Mesothelial cell of epicardium (in vitro differentiated cells): ENCODE data around the gene CTNND2. TPM values are rescaled to one million over a fixed set of nuclear protein-coding genes. Genes with fewer than 3 reads are reported as not detected.

Source experiments
- DNase-seq, 2 experiments: peaks; one replicate each; pipeline ENCODE4 v3.0.0; 2021; ENCODE audit warnings: low spot score in 2 of 2; ENCODE audit not compliant: unreplicated experiment in 2 of 2
- H3K27ac Mint-ChIP-seq: 2 replicates; pipeline ENCODE4 v1.8.0; 2021; ENCODE audit warnings: mixed read lengths
- H3K27me3 Mint-ChIP-seq: 2 replicates; pipeline ENCODE4 v1.8.0; 2021; ENCODE audit warnings: low read depth, mixed read lengths
- H3K36me3 Mint-ChIP-seq: 2 replicates; pipeline ENCODE4 v1.8.0; 2021; ENCODE audit warnings: mixed read lengths
- H3K4me1 Mint-ChIP-seq: 2 replicates; pipeline ENCODE4 v1.8.0; 2021; ENCODE audit warnings: mixed read lengths
- H3K4me3 Mint-ChIP-seq: 2 replicates; pipeline ENCODE4 v1.8.0; 2021; ENCODE audit warnings: mild to moderate bottlenecking, moderate library complexity, mixed read lengths
- H3K9me3 Mint-ChIP-seq: 2 replicates; pipeline ENCODE4 v1.8.0; 2021; ENCODE audit warnings: mixed read lengths
- total RNA-seq: library from RNA; stranded (reverse); gene quantifications from 3 replicates; pipeline ENCODE4 v1.2.1, GENCODE V29; 2021
- TF ChIP-seq, protein P1 (sequence below): fragments of 200-600 bp; sonication (generic); IDR thresholded peaks from one replicate; pipeline ENCODE4 v1.5.0; 2021; ENCODE audit warnings: antibody characterized with exemption; ENCODE audit not compliant: unreplicated experiment

The CTNND2 gene
- total RNA-seq, 1 donor from 2014 or later: 7.9 TPM

DNA sequence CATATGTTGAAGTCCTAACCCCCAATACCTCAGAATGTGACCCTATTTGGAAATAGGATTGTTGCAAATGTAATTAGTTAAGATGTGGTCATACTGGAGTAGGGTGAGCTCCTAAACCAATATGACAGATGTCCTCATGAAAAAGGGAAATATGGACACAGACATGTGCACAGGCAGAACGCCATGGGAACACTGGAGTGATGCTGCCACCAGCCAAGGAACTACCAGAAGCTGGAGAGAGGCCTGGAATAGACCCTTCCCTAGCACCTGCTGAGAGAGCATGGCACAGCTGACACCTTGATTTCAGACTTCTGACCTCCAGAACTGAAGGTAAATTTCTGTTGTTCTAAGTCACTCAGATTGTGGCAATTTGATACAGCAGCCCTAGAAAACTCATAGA is 110.8 kb downstream of the CTNND2 start:
- DNase-seq: no peak
- TF ChIP-seq, protein P1, sequence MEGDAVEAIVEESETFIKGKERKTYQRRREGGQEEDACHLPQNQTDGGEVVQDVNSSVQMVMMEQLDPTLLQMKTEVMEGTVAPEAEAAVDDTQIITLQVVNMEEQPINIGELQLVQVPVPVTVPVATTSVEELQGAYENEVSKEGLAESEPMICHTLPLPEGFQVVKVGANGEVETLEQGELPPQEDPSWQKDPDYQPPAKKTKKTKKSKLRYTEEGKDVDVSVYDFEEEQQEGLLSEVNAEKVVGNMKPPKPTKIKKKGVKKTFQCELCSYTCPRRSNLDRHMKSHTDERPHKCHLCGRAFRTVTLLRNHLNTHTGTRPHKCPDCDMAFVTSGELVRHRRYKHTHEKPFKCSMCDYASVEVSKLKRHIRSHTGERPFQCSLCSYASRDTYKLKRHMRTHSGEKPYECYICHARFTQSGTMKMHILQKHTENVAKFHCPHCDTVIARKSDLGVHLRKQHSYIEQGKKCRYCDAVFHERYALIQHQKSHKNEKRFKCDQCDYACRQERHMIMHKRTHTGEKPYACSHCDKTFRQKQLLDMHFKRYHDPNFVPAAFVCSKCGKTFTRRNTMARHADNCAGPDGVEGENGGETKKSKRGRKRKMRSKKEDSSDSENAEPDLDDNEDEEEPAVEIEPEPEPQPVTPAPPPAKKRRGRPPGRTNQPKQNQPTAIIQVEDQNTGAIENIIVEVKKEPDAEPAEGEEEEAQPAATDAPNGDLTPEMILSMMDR: no peak
- Mint-ChIP-seq H3K36me3 (no peaks in the 10 kb centered on the region), H3K4me3 (no peak overlapping the region), H3K4me1 (peaks cover 7% of the 10 kb centered on the region), H3K27ac (no peak overlapping the region), H3K27me3 (no peaks in the 10 kb centered on the region), H3K9me3 (peaks cover 6% of the 10 kb centered on the region)

DNA sequence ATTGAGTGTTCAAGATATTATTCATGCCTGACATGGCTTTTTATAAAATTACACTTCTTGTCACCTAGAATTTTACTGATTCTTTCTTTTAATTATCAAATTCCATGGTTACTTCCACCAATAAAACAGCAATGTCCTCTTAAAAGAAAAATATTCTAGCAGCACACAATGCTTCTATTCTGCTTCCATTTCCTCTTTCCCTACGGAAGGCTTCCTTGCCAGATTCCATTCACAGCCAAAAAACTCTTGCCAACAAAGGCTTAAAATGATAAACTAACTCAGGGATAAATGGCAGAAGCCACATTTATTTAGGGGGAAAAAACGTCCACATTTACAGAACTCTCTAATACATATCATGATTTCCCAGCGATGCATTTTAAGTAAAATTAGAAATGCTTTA is 111.6 kb downstream of the CTNND2 start:
- Mint-ChIP-seq H3K4me3 (no peak overlapping the region), H3K36me3 (no peaks in the 10 kb centered on the region), H3K27me3 (no peaks in the 10 kb centered on the region), H3K4me1 (peaks cover 7% of the 10 kb centered on the region), H3K9me3 (peaks cover 6% of the 10 kb centered on the region), H3K27ac (no peak overlapping the region)
- no peak for DNase-seq
- TF ChIP-seq, protein P1: no peak

DNA sequence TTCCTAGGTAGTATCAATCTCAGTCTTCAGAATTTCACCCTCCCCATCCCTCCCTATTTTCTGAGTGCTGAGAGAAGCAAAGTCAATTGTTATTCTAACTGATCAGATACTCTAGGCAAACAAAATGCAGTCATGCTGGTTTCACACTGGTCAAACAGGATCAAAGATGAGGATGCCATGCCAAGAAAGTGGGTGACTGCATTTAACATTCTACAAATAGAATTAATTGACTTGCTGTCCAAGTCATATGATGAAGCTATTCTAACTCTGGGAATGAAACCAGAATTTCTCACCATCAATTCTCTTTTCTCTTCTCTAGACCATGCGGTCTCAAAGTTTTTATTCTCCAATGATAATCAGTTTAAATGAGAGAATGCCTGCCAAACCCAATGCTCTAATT is 112.5 kb downstream of the CTNND2 start:
- Mint-ChIP-seq H3K9me3 (peaks cover 6% of the 10 kb centered on the region), H3K27me3 (no peaks in the 10 kb centered on the region), H3K27ac (no peak overlapping the region), H3K36me3 (no peaks in the 10 kb centered on the region), H3K4me3 (no peak overlapping the region), H3K4me1 (peaks cover 3% of the 10 kb centered on the region)
- TF ChIP-seq, protein P1: no peak
- no peak for DNase-seq

DNA sequence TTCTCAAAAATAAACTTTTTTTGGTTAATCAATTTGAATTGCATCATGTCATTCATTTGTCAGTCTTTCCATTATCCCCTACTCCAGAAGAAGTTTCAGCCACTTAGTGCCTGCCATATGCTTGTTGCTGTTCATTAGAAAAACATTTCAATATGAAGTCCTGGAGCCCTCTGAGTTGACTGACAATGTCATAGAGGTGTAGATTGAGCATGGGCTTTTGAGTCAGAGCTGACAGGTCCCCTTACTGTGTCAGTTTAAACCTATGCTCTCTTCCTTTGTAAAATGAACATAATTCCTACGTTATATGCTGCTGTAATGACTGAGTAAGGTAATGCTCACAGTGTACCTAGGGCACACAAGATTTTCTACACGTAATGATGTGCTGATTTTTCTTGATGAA is 114.0 kb downstream of the CTNND2 start:
- peaks cover 2% of the 10 kb centered on the region for H3K4me1 Mint-ChIP-seq
- peaks cover 6% of the 10 kb centered on the region for H3K9me3 Mint-ChIP-seq
- H3K27me3 Mint-ChIP-seq: no peaks in the 10 kb centered on the region
- H3K27ac Mint-ChIP-seq: no peak overlapping the region
- TF ChIP-seq, protein P1: no peak
- no peaks in the 10 kb centered on the region for H3K36me3 Mint-ChIP-seq
- H3K4me3 Mint-ChIP-seq: no peak overlapping the region
- no peak for DNase-seq

DNA sequence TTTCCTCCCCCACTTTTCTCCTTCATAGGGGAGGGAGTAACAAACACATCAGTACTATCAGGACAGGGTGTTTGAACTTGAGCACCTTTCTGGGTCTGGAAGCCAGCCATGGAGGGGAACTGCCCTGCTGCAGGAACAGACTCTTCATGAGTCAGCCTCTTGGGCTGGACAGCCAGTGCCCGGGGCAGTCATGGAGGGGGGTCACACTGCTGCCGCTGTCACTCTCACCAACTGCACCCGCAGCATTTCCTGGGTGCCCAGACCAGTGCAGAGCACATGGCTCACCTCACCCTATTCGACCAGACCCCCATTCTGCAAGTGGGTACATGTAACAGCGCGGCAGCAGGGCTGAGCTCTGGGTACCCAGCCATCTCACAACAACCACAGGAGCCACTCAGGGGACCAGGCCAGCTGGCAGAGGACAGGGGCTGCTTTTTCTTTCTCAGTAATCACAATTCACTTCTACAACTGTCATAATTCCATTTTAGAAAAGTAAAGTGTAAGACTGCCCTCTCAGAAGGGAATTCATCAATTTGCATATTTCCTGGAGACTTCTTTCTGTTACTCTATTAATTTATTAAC is 118.4 kb downstream of the CTNND2 start:
- Mint-ChIP-seq H3K9me3 (peaks cover 20% of the 10 kb centered on the region), H3K27me3 (no peaks in the 10 kb centered on the region), H3K36me3 (no peaks in the 10 kb centered on the region), H3K27ac (no peak overlapping the region), H3K4me3 (no peak overlapping the region), H3K4me1 (no peaks in the 10 kb centered on the region)
- TF ChIP-seq, protein P1: no peak
- DNase-seq: no peak
